Left ventricle myocardium inferior (tissue), 1 donor: ENCODE measurements around the gene TECR. TPM values are rescaled to one million over a fixed set of nuclear protein-coding genes. Genes with fewer than 3 reads are reported as not detected.
"Not testable (repeated sequence)": the region's sequence is repeated elsewhere in the genome, so short reads cannot be mapped to it uniquely, and the experiment has no call there.

ENCODE experiments used
- DNase-seq: peaks from one replicate; pipeline ENCODE4 v3.0.0-alpha.2; 2020
- H3K27ac ChIP-seq: fragments of 200-600 bp; replicated peaks from 2 replicates; pipeline ENCODE4 v1.8.0; 2021
- H3K27me3 ChIP-seq: fragments of 200-600 bp; 2 replicates; pipeline ENCODE4 v1.8.0; 2021; ENCODE audit warnings: low read depth
- H3K36me3 ChIP-seq: fragments of 200-600 bp; 2 replicates; pipeline ENCODE4 v1.8.0; 2021
- H3K4me1 ChIP-seq: fragments of 200-600 bp; 2 replicates; pipeline ENCODE4 v1.8.0; 2021
- H3K4me3 ChIP-seq: fragments of 200-600 bp; 2 replicates; pipeline ENCODE4 v1.8.0; 2021; ENCODE audit warnings: mild to moderate bottlenecking, moderate library complexity
- H3K9me3 ChIP-seq: fragments of 200-600 bp; replicated peaks from 2 replicates; pipeline ENCODE4 v1.8.0; 2021
- intact Hi-C: fragments of 100-400 bp; cut with micrococcal nuclease; formaldehyde crosslinking; loops from one replicate; pipeline ENCODE4 v1.11.0; 2022
- total RNA-seq: library from RNA; stranded (reverse); fragmentation: NEBNext Ultra II Directional; extraction: Animal tissue kit (Norgen Biotek cat#: 25700); gene quantifications from one replicate; pipeline ENCODE4 v1.2.1, GENCODE V29; 2021
- TF ChIP-seq, protein P1 (sequence below): fragments of 200-600 bp; IDR thresholded peaks from 2 replicates; pipeline ENCODE4 v1.8.0; 2021; ENCODE audit warnings: antibody characterized with exemption, mild to moderate bottlenecking, borderline replicate concordance
- donor health status: DM: no; HTN: yes; CAD: no; lungs with severe emphysema.

The TECR gene
- total RNA-seq, 1 donor from 2014 or later = 69.3 TPM

DNA sequence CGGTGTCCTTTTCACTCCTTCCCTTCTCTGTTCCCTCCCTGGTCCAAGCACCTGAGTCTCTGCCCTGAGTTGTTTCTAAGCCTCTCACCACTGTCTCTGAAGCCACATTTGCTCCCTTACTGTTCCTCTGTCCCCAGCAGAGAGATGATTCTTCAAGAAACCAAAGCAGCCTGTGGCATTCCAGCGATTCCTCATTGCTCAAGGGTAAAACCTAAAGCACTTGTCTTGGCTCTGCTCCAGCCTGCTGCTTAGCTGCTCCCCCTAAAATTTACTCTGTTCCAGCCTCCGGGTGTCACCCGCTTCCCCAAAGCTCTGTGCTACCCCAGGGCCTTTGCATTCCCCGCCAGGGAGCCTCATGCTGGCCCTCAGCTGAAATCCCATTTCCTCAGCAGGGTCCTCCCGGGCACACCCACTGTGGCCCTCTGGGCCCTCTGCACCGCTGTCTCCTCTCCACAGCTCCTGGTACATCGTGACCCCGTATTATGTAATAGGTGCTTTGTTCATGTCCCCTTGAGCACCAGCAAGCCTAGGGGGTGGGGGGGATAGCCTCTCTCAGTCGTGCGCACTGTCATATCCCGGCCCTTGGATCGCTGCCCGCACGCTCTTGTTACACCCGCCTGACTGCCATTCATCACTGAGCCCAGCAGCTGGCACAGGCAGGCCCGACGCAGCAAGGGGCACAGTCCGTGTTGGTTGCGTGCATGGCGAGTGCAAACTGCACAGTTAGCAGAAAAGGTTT is 15.8 kb downstream of the TECR start:
- intact Hi-C loops = no loop called here
- H3K27ac ChIP-seq = peak overlapping the region; percentile 60
- H3K27me3 ChIP-seq = no peaks in the 10 kb centered on the region
- peaks cover 41% of the 10 kb centered on the region for H3K4me1 ChIP-seq
- no peaks in the 10 kb centered on the region for H3K9me3 ChIP-seq
- DNase-seq = peak; percentile 79
- peaks cover 17% of the 10 kb centered on the region for H3K36me3 ChIP-seq
- TF ChIP-seq, protein P1, sequence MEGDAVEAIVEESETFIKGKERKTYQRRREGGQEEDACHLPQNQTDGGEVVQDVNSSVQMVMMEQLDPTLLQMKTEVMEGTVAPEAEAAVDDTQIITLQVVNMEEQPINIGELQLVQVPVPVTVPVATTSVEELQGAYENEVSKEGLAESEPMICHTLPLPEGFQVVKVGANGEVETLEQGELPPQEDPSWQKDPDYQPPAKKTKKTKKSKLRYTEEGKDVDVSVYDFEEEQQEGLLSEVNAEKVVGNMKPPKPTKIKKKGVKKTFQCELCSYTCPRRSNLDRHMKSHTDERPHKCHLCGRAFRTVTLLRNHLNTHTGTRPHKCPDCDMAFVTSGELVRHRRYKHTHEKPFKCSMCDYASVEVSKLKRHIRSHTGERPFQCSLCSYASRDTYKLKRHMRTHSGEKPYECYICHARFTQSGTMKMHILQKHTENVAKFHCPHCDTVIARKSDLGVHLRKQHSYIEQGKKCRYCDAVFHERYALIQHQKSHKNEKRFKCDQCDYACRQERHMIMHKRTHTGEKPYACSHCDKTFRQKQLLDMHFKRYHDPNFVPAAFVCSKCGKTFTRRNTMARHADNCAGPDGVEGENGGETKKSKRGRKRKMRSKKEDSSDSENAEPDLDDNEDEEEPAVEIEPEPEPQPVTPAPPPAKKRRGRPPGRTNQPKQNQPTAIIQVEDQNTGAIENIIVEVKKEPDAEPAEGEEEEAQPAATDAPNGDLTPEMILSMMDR = no peak
- no peak overlapping the region for H3K4me3 ChIP-seq

DNA sequence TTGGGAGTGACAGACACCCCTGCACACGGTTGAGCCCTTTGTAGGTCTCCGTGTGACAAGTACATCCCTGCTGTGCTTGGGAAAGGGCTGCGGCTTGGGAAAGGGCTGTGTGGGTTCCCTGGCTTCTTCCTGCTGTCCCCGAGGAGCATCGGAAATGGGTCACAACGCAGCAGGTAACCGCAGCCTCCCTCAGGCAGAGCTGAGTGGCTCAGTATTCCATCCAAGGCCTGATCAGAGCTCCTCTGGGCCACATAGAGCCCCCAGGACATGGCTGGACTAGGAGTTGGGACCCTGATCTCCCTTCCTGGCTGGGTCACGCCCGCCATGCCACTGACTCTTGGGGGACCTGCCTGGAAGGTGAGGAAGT is 16.3 kb downstream of the TECR start:
- Histone ChIP-seq H3K4me1 (peaks cover 47% of the 10 kb centered on the region), H3K4me3 (no peak overlapping the region), H3K27me3 (no peaks in the 10 kb centered on the region), H3K9me3 (no peaks in the 10 kb centered on the region), H3K27ac (peak overlapping the region; percentile 60), H3K36me3 (peaks cover 19% of the 10 kb centered on the region)
- TF ChIP-seq, protein P1 = no peak
- intact Hi-C loops = no loop called here
- no peak for DNase-seq

DNA sequence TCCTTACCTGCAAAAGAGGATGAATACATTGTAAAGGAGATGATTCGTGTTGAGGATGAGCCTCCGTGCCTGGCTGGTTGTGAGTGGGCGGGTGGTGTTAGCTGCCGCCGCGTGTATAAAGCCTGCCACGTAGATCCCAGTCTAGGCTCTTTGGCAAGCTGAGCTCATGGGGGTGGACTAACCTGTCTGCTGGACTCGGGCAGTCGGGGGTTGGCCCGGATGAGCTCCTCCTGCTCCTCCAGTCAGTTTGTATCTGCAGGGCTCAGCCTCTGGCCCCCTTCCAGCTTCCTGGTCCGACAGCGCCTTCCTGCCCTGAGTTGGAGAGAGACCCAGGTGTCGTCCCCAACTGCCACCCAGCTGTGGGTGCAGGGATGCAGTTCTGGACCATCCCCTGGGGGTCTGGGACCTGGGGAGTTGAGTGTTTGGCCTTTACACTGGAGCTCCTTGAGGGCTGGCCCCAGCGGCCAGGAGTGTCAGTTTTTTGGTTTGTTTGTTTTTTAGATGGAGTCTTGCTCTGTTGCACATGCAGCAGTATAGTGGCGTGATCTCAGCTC is 20.9 kb downstream of the TECR start:
- H3K9me3 ChIP-seq = no peaks in the 10 kb centered on the region
- DNase-seq = no peak
- no peak overlapping the region for H3K4me3 ChIP-seq
- TF ChIP-seq, protein P1 = no peak
- no peak overlapping the region for H3K27ac ChIP-seq
- peaks cover 53% of the 10 kb centered on the region for H3K4me1 ChIP-seq
- no peaks in the 10 kb centered on the region for H3K27me3 ChIP-seq
- intact Hi-C loops = no loop called here
- H3K36me3 ChIP-seq = peaks cover 36% of the 10 kb centered on the region

DNA sequence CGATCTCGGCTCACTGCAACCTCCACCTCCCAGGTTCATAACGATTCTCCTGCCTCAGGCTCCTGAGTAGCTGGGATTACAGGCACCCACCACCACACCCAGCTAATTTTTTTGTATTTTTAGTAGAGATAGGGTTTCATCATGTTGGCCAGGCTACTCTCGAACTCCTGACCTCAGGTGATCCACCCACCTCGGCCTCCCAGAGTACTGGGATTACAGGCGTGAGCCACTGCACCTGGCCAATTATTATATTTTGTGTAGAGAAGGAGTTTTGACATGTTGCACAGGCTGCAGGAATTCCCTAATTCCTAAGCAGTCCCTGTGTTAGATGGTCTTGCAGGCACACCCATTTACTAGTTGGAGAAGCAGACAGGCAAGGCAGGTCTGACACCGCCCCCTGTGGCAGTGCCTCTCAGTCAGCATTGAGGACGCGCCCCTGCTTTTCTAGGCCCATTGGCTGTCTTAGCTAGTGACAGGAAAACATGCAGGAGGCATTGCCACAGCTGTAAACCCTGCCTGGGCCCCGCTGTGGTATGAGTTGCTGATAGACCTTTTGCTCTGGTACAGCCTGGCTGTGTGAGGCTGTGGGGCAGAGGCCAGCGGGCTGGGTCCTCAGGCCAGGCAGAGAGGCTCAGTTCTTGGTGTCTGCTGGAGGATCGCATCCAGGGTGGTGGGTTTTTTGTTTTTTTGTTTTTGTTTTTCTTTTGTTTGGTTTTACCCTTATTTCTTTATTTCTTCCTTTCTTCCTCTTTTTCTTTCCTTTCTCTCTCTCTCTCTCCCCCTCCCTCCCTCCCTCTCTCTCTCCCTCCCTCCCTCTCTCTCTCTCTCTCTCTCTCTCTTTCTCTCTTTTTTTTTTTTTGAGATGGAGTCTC is 22.0 kb downstream of the TECR start:
- H3K4me1 ChIP-seq = peaks cover 50% of the 10 kb centered on the region
- TF ChIP-seq, protein P1 = peak; percentile 43
- intact Hi-C loops, H3K9me3 ChIP-seq, H3K27me3 ChIP-seq, H3K4me3 ChIP-seq: not testable (repeated sequence)
- H3K36me3 ChIP-seq = peaks cover 36% of the 10 kb centered on the region
- H3K27ac ChIP-seq = peak overlapping the region; percentile 1
- DNase-seq = peak; percentile 56

DNA sequence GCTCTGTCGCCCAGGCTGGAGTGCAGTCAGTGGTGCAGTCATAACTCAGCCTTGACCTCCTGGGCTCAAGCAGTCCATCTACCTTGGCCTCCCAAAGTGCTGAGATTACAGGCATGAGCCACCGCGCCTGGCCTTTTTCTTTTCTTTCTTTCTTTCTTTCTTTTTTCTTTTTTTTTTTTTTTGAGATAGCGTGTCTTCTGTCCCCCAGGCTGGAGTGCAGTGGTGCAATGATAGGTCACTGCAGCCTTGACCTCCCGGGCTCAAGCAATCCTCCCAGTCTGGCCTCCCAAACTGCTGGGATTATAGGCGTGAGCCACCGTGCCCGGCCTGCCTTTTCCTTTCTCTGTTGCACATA is 22.6 kb downstream of the TECR start:
- DNase-seq, H3K27me3 ChIP-seq, H3K4me3 ChIP-seq, intact Hi-C loops, H3K9me3 ChIP-seq: not testable (repeated sequence)
- H3K4me1 ChIP-seq = peaks cover 56% of the 10 kb centered on the region
- peaks cover 36% of the 10 kb centered on the region for H3K36me3 ChIP-seq
- peak overlapping the region; percentile 30 for H3K27ac ChIP-seq
